ENCODE data around the gene ITLN1.
"Not testable (repeated sequence)": the region's sequence is repeated elsewhere in the genome, so short reads cannot be mapped to it uniquely, and the experiment has no call there.

Gene ITLN1

DNA sequence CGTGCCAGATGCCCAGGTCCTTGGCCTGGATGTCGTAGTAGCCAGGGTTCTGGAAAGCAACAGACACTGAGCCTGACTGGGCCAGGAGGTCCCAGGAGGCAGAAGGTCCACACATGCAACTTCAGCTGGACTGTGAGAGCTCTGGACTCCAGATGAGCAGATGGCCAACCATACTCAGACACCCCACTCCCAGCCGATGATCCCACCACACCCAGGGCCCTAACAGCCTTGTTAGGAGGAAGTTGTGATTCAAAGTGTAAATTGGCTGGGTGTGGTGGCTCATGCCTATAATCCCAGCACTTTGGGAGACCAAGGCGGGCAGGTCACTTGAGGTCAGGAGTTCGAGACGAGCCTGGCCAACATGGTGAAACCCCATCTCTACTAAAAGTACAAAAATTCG is 3.7 kb downstream of the ITLN1 start:
- not testable (repeated sequence) for DNase-seq

DNA sequence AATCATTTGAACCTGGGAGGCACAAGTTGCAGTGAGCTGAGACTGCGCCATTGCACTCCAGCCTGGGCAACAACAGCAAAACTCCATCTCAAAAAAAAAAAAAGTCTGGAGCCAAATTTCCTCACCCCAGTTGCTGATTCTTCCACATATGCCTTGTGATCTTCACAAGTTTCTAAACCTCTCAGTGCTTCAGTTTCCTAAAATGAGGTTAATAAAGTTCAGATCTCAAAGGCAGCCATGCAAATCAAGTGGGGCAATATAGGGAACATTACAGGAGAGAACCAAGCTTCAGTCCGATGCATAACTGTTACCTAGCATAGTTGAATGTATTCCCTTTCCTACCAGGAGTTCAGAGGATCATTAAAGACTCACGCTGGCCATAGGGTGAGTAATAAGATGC is 4.8 kb downstream of the ITLN1 start:
- no peak for DNase-seq

DNA sequence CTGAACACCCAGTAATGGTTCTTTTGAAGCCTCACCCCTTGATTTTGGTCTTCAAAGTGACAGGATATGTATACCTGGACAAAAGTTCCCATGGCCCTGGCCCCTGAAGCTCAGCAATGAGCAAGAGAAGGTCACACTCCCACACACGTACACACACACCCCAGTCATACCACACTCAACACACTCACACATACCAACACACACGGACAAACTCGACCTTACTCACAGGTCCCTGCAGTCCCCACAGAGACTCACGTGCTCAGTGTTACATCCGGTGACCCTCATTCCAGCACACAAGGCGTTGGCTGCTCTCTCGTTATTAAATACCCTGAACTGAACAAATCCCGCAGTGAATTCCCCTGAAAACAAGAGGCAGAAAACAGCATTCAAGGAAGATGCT is 5.9 kb downstream of the ITLN1 start:
- DNase-seq: no peak

DNA sequence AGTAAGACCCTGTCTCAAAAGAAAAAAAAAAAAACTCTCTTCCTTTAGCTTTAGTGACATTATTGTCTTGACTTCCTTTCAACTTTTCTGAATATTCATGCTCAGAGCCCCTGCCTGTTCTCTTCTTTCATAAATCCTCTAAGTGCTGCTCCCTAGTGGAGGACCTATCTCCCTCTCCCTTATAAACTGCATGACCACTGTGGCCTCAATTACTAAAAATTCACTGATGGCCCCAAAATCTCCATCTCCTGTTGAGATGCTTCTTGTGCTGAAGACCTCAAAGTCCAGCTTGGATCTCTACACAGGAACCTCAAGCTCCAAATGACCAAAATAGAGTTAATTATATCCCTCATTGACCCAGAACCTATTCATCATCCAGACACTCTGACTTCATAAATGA is 7.8 kb downstream of the ITLN1 start:
- no peak for DNase-seq

DNA sequence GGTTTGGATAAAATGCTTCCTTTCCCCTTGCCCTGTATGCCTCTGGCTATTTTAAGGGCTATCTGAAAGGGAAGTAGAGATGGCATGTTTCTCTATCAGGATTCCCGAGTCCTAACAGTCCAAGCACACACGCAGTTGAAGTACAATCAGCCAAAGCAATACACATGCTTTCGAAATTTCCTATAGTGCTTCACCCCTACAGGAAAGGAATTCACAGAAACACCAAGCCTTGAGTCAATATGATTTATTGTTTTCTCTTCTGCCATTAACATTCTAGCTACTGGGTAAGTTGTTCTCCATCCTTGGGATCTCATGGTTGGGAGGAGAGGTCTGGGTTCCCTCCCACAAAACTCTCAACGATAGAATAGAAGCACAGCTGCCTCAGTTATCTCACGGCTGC is 8.7 kb downstream of the ITLN1 start:
- DNase-seq: no peak

DNA sequence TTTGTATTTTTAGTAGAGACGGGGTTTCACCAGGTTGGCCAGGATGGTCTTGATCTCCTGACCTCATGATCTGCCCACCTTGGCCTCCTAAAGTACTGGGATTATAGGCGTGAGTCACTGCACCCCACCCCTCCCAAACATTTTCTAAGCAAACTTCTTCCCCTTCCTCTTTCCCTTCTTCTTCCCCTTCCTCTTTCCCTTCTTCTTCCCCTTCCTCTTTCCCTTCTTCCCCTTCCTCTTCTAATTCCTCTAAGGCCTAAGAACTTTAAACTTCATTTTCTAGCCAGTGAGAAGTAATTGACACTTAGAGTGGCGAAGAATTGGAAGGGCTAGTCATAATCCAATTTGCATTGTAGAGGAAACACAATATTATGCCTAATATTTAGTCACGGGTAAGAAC is 9.4 kb downstream of the ITLN1 start:
- not testable (repeated sequence) for DNase-seq

DNA sequence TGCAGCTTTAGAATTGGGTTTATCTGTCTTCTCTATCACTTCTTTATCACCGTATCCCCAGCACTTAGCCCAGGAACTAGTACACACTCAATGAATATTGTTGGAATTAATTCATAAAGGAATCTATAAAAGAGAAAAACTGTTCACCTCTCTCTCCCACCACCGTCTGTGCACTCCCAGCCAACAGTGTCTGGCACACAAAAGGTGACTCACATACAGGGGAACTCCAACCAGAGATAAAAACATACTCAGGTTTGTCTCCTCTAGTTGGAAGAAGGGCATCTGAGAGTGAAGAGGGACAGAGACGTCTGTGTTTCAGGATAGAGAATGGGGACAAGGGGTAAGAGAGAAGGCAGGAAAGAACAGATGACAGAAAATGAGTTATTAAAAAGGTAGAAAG is 10.0 kb downstream of the ITLN1 start:
- no peak for DNase-seq

DNA sequence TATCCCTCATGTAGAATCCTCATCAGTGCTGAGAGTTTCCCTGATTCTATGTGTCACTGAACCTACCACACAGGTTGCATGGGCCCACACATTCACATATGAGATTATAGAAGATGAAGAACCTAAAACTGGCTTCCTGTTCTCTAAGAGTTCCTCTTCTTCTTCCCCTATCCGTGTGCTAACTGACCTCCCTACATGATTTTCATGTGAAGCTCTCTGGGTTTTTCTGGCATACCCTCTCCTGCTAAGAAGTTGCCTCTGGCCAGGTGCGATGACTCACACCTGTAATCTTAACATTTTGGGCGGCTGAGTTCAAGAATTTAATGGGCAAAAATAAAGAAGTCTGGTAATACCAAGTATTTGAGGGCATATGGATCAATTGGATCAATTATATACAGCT is 16.8 kb downstream of the ITLN1 start:
- DNase-seq: no peak

DNA sequence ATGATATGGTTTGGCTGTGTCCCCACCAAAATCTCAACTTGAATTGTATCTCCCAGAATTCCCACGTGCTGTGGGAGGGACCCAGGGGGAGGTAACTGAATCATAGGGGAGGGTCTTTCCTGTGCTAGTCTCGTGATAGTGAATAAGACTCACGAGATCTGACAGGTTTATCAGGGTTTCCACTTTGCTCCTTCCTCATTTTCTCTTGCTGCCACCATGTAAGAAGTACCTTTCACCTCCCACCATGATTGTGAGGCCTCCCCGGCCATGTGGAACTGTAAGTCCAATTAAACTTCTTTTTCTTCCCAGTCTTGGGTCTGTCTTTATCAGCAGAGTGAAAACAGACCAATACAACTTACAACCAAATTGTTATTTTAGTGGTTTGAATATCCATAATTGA is 17.3 kb downstream of the ITLN1 start:
- not testable (repeated sequence) for DNase-seq

DNA sequence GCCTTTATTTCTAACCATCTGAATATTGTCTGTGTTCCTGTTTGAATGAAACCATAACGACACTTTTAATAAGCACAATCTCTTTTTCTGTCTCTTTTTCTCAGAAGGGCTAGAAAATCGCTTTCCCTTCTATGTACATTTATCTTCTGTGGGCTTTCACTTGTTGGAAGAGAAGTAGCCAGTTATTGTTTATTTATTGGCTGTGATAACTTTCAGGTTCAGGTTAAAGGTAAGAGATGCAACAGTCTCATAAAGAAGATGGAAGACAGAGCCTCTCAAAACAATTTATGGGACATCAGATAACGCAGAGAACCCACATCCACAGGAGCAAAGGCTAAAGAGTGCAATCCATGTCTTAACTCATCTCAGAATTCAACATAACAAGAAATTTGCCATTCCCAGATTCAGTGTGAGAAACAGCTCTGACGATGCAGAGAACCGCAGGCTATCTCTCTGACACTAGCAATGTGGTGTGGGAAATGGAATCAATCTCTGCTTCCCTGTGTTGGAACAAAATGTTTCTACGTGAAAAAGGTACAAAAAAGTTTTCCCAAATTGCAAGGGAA is 18.2 kb downstream of the ITLN1 start:
- no peak for DNase-seq

DNA sequence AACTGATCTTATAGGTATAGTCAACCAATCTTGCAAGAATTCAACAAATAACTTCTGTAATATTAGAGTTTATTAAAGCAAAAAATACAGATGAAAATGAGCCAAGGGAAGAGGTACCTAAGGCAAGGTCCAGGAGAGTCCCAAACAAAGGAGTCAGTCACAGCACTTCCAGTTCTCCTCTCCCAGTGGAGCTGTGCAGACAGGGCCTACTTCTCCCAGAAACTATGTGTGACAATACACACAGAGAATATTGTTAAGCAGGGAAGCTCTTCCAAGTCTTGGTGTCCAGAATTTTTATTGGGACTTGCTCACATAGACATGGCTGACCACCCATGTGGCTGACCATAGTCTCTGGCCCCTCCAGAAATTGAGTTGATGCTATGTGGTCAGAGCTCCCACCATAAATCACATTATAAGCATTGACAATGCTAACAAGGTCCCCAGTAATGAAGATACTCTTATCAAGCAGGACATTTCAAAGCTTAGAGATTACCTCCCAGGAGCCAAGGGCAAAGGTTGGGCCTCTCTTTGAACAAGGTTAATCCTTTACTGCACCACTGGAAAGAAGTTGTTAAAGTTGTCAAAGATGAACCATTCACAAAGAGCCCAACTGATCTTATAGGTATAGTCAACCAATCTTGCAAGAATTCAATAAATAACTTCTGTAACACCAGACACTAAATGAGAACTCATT is 18.8 kb downstream of the ITLN1 start:
- DNase-seq: no peak

DNA sequence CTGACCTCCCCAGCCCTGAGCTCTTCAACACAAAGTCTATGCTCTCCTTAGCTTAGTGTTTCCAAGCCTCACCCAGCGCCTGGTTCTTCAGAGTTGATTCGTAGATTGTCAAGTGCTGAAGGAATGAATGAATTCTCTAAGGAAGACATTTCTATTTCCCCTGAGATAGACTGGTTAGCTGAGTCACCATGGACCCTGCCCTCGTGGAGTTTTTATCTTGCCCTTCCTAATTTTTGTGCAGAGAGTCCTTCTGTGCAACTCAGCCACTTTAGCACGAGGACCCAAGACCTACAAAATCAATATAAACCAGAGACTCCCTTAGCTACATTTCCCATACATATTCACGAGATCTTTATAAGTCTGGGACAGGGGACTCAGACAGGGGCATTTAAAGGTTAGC is 19.6 kb downstream of the ITLN1 start:
- no peak for DNase-seq

DNA sequence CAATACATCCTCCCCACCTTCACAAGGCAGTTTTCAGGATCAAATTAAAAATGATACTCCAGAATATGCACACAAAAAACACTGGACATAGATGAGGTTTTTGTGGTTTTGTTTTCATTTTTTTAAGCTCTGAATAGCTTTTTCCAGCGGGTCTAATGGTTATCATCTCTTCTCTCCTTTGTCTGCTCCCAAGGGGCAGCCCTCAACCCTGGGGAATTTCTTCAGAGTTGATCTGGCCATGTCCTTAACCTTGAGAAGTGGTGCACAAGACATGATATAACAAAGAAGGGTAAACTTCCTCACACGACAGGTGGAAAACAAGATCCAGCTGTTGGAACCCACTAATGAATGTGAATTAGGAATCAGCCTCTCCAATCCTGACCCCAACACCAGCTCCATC is 20.8 kb downstream of the ITLN1 start:
- DNase-seq: no peak

DNA sequence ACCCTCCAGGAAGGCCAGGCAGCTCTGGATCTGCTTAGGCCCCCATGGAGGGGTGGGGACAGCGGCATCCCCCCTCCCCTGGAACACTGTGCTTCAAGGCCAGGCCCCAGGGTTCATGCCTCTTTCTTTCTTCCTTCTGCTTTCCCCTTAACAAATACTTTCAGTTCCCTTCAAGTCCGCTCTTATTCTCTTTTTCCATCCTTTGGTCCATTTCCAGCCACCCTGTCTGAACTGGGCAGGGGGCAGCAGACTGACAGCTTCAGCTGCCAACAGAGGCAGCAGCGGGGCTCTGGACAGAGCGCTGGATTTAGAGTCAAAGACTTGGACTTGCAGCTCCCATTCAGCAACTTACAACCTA is 21.2 kb downstream of the ITLN1 start:
- no peak for DNase-seq

DNA sequence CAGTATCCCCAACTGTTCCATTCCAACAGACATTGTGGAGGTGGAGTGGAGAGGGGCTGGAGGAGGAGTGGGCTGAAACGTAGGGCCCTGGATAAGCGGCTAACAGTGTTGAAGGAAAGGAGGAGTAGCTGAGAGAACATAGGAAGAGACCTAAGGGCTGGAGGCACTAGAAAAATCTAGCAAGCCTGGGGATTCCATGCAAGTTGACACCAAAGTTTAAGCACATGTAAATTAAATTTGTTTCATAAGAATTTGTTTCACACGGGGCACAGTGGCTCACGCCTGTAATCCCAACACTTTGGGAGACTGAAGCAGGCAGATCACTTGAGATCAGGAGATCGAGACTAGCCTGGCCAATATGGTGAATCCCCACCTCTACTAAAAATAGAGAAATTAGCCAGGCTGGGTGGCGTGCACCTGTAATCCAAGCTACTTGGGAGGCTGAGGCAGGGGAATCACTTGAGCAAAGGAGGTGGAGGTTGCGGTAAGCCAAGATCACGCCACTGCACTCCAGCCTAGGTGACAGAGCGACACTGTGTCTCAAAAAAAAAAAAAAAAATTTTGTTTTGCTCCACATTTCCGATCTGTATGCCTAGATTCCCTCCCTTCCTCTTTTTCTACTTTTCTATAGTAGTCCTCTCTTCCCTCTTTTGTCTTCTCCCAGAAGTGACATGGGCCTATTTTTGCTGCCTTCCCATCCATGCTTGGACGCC is 21.8 kb downstream of the ITLN1 start:
- DNase-seq: no peak

DNA sequence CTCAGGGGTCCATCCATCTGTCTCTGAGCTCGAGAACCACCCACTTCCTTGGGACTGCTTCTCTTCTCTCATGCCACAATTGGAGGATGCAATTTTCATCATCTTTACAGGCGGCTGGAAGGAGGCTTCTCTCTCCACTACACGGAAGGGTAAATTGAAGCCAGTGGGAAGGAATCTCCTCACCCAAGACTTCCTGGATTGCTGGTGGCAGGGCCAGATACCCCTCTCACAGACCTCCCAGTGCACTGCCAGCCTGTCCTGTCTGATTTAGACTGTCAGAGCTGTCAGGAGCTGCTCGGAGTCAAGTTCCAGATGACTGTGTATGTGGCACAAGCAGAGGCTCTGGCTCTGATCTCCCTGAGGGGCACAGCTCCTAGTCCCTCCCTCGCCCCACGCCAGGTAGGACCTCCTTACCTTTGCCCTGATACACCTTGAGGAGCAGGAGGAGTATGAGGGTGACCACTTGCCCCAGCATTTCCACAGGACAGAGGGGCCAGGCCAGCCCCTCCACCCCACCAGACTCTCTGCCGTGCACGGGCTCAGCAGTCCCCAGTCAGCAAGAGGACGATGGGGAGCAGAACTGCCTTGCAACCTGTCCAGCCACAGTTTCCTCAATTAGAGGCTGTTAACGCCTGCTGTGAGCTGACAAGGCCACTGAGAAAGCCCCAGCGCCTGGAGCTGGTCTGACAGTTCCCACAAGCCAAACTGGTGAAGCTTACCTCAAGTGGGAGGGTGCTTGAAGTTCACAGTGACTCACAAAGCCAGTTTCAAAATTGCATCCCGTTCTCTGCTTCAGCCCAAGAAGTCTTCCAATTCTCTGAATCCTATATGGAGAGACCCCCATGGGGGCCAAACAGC is 22.5 kb downstream of the ITLN1 start, which contains the start of gene CD244:
Gene CD244 (minus strand): TSS at position 685 of the 858 bp plus-strand sequence. CDS start 210 bp downstream, at position 475.
- no peak for DNase-seq

DNA sequence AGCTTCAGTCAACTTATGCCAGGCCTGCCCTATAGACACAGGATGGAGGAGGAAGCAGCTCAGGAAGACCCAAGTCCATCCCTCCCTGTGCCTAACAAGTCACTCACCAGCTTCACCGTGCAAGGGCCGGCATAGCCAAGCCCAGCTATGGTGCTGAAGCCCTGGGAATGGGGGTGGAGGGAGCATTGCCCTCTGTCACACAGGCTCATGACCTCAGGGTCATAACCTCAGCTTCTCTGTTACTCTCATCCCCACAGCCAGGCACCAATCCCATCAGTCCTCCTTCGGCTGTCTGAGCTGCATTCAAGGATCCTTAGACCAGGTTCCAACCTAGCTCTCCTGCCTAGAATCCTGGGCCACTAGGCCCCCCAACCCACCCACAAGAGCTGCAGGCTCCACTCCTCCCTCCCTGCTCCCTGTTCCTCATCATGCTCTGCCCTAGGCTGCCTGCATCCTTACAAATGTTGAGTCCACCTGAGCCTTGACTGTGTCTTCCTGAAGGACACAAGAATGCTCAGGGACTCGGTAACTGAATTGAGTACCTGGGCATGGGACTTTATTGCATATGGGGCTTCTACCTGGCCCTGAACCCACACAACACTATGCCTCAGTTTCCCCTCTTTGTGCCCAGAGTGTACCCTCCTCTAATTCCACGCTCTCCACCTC is 24.0 kb downstream of the ITLN1 start:
- DNase-seq: no peak

DNA sequence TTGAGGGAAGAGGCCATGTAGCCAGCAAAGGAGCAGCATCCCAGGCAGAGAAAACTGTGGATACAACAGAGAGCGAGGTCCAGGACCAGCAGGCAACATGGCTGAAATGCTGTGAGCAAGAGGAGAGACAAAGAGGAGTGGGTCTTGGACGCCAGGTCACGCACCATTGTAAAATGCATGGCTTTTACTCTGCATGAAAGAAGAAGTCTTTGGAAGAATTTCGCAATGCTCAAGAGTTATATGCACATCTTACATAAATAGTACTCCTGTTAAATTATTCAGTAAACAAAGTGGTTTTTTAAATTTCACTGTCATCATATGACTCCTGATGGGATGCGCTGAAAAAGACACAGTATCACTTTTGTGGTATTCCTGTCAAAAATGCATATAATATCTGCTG is 25.8 kb downstream of the ITLN1 start:
- no peak for DNase-seq

DNA sequence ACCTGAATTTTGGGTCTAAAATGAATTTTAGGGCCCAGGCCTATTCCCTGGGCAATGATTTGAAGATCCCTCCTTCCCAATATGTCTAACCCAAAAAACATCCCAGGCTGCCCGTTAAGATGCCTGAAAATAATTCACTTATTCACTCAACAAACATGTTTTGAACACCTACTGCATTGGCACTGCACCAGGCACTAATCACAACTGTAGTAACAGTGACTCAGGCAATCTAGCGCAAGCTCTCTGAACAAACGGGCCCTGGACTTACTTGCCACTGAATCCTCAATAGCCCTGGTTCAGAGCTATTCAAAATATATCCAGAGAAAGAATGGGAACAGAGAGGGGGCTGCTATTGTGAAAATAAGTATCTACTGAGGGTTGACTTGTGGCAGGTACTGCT is 26.5 kb downstream of the ITLN1 start:
- DNase-seq: no peak

DNA sequence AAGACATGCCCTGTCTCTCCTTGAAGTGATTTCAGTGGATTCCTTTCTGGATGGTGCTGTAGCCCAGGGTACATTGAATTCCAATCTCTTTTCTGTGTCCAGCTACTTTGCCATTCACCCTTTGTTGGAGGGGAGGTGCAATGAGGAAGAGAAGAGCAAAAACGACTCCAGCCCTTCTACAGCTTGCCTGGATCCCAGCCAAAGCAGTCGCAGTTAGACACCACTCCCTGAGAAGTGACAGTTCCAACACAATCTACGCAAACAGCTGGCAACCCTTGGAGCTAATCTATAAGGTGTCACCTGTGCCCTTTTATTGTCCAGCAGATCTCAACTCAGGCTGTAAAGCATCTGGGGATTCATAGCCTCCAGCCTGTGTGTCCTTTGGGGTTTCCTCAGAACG is 26.9 kb downstream of the ITLN1 start:
- no peak for DNase-seq

DNA sequence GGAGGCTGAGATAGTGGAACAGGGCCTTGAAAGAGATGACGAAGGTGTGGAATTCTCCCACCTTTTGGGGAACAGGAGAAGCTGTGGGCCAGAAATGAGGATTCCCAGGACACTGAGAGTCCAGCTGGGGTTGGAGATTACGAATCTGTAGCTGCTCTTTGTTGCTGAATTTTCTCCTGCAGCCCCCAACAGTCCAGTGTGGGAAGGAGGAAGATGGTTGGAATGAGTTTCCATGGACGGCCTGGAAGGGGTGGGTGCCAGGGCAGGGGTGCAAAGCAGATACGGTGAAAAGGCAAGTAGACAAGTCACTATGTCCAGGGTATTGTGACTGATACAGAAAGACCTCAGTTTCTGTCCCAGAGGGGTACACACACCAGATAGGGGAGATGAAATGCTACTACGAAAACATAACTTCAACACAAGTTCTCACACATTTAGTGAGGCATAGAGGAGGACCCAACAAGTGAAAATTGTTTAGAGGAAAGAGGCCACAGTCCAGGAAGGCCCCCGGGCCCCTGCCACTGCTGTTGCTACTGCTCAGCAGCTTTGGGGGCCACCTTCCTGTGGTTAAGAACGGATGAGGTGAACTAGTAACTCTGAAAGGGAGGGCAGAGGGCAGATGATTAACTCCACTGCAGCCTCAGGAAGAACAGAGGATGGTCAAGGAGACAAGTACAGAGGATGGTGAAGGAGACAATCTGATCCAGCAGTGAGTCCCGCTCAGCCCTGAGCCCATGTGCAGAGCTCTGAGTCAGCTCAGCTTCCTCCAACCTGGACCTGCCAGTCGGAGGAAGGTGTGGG is 29.6 kb downstream of the ITLN1 start:
- DNase-seq: no peak

DNA sequence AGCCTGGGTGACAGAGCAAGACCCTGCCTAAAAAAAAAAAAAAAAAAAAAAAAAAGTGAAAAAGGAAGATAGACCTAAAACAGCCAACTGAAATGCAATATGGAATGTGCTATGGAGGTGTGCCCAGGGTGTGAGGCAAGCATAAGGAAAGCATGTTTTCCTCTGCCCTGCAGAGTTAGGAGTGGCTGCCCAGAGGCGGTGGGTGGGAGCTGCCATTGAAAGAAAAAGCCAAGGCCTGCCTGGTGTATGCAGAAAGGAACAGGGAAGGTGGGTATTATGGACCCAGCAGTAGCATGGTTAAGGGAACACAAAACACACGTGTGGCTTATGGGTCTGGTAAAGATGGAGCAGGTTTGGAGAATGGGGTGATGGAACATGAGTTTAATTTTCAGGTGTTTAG is 31.2 kb downstream of the ITLN1 start:
- DNase-seq: no peak

Measured in NCI-H2227 treated with DMSO at 0.1 percent for 48 hours (cell line).